ENCODE data around the gene LONP2. TPM values are rescaled to one million over a fixed set of nuclear protein-coding genes. Genes with fewer than 3 reads are reported as not detected.

Gene LONP2
- total and polyA plus RNA-seq, 2 of the 13 experiments (the other 11 are each of a cell fraction or from before 2014, with no cell fraction given), result 39.2 to 63.3 TPM

DNA sequence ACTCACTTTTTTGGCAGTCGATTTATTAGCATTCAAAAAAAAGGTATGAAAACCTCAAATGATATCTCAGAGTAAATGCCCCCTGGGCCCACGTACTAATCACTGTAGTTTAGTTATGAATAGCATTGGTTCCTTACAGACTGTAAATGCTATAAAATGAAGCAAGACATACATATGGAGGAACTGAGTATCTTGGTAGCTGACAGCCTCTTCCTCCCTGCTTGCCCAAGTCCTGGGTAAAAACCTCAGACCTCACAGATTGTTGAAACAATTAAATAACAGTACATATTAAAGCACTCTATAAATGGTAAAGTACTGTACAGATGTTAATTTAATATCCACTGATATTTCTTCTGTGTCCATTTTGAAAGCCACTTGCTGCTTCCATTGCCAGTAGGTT is 36.4 kb downstream of the LONP2 start (continued):
- TF ChIP-seq, protein P1, sequence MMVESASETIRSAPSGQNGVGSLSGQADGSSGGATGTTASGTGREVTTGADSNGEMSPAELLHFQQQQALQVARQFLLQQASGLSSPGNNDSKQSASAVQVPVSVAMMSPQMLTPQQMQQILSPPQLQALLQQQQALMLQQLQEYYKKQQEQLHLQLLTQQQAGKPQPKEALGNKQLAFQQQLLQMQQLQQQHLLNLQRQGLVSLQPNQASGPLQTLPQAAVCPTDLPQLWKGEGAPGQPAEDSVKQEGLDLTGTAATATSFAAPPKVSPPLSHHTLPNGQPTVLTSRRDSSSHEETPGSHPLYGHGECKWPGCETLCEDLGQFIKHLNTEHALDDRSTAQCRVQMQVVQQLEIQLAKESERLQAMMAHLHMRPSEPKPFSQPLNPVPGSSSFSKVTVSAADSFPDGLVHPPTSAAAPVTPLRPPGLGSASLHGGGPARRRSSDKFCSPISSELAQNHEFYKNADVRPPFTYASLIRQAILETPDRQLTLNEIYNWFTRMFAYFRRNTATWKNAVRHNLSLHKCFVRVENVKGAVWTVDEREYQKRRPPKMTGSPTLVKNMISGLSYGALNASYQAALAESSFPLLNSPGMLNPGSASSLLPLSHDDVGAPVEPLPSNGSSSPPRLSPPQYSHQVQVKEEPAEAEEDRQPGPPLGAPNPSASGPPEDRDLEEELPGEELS (CRISPR knock-in tag; IDR thresholded peaks at IDR 0.05), result no peak

GRCh38 chr16:48282636-48283263 is 38.6 kb downstream of the LONP2 start:
- DNase-seq (ENCODE audit: low spot score) (no peak), FAIRE-seq (no peak), ATAC-seq (no peak)
- ChIA-PET POLR2A (no interaction called here), CTCF (ENCODE audit: low intra/inter-chr PET ratio, low total read pairs) (no interaction called here)
- Histone ChIP-seq H3K79me2 (ENCODE audit: insufficient read depth, low read length) (no peaks in the 10 kb centered on the region), H3K27ac (ENCODE audit: extremely low read length, insufficient read depth, low read length) (no peak overlapping the region), H2AFZ (ENCODE audit: low read length) (no peak overlapping the region), H4K20me1 (ENCODE audit: insufficient read depth, low read length) (no peaks in the 10 kb centered on the region), H3K4me3 (replicated peaks in 1 of 3; ENCODE audit: insufficient read depth in 1 of 3, low read depth in 2 of 3, low read length in 3 of 3) (no peak overlapping the region), H3K4me1 (ENCODE audit: insufficient read depth, low read length) (peaks cover 10% of the 10 kb centered on the region), H3K9me3 (ENCODE audit: low read length) (peaks cover 12% of the 10 kb centered on the region), H3K9ac (ENCODE audit: insufficient read depth, low read depth, low read length) (no peak overlapping the region), H3K27me3 (ENCODE audit: control insufficient read depth in 1 of 2, insufficient read depth in 2 of 2, low read length in 2 of 2) (no peaks in the 10 kb centered on the region), H3K4me2 (ENCODE audit: low read depth, low read length) (no peak overlapping the region), H3K36me3 (replicated peaks in 1 of 2; ENCODE audit: control insufficient read depth in 1 of 2, insufficient read depth in 2 of 2, low read length in 2 of 2) (peaks cover 10 to 52% of the 10 kb centered on the region in 2 experiments)
- 99% methylated on average over 2 of the region's 2 CpGs for WGBS (ENCODE audit: low lambda C conversion rate)
- in situ Hi-C loops (cut with HindIII; ENCODE audit: extremely low pct_ligation_motif_present, low pct_unique_long_range_greater_than_20kb), result no loop called here
- TSS peak; percentile 14 for BruUV-seq (replicated peaks)
- intact Hi-C loops (cut with micrococcal nuclease; ENCODE audit: unreplicated experiment), result no loop called here
- TF ChIP-seq, protein P2, sequence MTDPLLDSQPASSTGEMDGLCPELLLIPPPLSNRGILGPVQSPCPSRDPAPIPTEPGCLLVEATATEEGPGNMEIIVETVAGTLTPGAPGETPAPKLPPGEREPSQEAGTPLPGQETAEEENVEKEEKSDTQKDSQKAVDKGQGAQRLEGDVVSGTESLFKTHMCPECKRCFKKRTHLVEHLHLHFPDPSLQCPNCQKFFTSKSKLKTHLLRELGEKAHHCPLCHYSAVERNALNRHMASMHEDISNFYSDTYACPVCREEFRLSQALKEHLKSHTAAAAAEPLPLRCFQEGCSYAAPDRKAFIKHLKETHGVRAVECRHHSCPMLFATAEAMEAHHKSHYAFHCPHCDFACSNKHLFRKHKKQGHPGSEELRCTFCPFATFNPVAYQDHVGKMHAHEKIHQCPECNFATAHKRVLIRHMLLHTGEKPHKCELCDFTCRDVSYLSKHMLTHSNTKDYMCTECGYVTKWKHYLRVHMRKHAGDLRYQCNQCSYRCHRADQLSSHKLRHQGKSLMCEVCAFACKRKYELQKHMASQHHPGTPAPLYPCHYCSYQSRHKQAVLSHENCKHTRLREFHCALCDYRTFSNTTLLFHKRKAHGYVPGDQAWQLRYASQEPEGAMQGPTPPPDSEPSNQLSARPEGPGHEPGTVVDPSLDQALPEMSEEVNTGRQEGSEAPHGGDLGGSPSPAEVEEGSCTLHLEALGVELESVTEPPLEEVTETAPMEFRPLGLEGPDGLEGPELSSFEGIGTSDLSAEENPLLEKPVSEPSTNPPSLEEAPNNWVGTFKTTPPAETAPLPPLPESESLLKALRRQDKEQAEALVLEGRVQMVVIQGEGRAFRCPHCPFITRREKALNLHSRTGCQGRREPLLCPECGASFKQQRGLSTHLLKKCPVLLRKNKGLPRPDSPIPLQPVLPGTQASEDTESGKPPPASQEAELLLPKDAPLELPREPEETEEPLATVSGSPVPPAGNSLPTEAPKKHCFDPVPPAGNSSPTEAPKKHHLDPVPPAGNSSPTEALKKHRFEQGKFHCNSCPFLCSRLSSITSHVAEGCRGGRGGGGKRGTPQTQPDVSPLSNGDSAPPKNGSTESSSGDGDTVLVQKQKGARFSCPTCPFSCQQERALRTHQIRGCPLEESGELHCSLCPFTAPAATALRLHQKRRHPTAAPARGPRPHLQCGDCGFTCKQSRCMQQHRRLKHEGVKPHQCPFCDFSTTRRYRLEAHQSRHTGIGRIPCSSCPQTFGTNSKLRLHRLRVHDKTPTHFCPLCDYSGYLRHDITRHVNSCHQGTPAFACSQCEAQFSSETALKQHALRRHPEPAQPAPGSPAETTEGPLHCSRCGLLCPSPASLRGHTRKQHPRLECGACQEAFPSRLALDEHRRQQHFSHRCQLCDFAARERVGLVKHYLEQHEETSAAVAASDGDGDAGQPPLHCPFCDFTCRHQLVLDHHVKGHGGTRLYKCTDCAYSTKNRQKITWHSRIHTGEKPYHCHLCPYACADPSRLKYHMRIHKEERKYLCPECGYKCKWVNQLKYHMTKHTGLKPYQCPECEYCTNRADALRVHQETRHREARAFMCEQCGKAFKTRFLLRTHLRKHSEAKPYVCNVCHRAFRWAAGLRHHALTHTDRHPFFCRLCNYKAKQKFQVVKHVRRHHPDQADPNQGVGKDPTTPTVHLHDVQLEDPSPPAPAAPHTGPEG (CRISPR knock-in tag; IDR thresholded peaks at IDR 0.05), result no peak
- TF ChIP-seq ZBTB40 (IDR thresholded peaks at IDR 0.05), result no peak
- TF ChIP-seq ZBTB40 (CRISPR knock-in tag; IDR thresholded peaks at IDR 0.05), result no peak
- TF ChIP-seq CC2D1A (CRISPR knock-in tag; IDR thresholded peaks at IDR 0.05), result no peak
